NB4 (cell line): Measurements from ENCODE around the gene RBCK1.

Experiments used
- MAX ChIP-seq: IDR thresholded peaks from 2 replicates; pipeline ENCODE4 v1.6.1; 2011; ENCODE audit warnings: low read depth, low read length
- TF ChIP-seq, protein P1 (sequence below): IDR thresholded peaks from one replicate; pipeline ENCODE4 v1.5.1; 2012; ENCODE audit warnings: low read depth, low read length

- TF ChIP-seq, protein P1, sequence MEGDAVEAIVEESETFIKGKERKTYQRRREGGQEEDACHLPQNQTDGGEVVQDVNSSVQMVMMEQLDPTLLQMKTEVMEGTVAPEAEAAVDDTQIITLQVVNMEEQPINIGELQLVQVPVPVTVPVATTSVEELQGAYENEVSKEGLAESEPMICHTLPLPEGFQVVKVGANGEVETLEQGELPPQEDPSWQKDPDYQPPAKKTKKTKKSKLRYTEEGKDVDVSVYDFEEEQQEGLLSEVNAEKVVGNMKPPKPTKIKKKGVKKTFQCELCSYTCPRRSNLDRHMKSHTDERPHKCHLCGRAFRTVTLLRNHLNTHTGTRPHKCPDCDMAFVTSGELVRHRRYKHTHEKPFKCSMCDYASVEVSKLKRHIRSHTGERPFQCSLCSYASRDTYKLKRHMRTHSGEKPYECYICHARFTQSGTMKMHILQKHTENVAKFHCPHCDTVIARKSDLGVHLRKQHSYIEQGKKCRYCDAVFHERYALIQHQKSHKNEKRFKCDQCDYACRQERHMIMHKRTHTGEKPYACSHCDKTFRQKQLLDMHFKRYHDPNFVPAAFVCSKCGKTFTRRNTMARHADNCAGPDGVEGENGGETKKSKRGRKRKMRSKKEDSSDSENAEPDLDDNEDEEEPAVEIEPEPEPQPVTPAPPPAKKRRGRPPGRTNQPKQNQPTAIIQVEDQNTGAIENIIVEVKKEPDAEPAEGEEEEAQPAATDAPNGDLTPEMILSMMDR, result no peak
- TF ChIP-seq MAX, result no peak
Observed at GRCh38 chr20:399182-399707, 8.9 kb upstream of the RBCK1 start.
